ENCODE data around the gene ARSK.
"Not testable (repeated sequence)": the region's sequence is repeated elsewhere in the genome, so short reads cannot be mapped to it uniquely, and the experiment has no call there.

The ARSK gene

DNA sequence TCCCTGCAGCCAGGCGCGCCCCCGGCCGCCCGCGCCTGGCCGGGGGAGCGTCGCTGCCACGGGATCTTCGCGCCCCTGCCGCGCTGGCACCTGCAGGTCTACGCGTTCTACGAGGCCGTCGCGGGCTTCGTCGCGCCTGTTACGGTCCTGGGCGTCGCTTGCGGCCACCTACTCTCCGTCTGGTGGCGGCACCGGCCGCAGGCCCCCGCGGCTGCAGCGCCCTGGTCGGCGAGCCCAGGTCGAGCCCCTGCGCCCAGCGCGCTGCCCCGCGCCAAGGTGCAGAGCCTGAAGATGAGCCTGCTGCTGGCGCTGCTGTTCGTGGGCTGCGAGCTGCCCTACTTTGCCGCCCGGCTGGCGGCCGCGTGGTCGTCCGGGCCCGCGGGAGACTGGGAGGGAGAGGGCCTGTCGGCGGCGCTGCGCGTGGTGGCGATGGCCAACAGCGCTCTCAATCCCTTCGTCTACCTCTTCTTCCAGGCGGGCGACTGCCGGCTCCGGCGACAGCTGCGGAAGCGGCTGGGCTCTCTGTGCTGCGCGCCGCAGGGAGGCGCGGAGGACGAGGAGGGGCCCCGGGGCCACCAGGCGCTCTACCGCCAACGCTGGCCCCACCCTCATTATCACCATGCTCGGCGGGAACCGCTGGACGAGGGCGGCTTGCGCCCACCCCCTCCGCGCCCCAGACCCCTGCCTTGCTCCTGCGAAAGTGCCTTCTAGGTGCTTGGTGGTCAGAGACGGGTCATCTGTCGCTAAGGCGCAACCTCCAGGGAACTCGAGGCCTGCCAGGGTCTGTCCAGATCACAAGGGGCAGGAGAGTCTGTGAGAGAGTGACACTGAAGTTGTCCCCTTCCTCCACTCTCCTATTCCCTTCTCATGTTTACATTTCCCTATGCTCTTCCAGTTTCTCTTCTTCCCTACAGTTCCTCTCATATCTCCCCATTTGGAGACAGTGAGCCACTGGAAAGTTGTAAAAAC is 66.3 kb downstream of the ARSK start:
- DNase-seq (ENCODE audit: low read depth), result no peak

GRCh38 chr5:95621839-95622629 is 67.1 kb downstream of the ARSK start:
- no peak for DNase-seq (ENCODE audit: low read depth)

GRCh38 chr5:95623706-95624105 is 68.8 kb downstream of the ARSK start:
- no peak for DNase-seq (ENCODE audit: low read depth)

DNA sequence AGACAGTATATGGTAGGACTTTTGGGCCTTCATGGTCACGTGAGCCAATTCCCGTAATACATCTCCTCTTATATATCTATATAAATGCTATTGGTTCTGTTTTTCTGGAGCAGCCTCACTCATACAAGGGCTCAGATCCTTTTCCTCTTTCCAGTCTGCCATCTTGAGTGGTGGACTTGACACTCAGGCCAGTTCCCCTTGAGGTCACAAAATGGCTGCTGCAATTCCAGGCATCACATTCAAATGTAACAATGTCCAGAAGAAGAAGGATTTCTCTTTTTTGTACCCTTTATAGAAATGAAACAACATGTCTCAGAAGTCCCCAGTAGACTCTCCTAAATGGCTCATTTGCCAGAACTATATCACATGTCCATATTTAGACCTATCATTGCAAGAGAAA is 69.5 kb downstream of the ARSK start:
- DNase-seq (ENCODE audit: low read depth), result no peak

- no peak for DNase-seq (ENCODE audit: low read depth)
These were observed 71.8 kb downstream of the ARSK start for GRCh38 chr5:95626701-95627100.

- DNase-seq (ENCODE audit: low read depth), result no peak
These were observed 73.3 kb downstream of the ARSK start for GRCh38 chr5:95627971-95628810.

DNA sequence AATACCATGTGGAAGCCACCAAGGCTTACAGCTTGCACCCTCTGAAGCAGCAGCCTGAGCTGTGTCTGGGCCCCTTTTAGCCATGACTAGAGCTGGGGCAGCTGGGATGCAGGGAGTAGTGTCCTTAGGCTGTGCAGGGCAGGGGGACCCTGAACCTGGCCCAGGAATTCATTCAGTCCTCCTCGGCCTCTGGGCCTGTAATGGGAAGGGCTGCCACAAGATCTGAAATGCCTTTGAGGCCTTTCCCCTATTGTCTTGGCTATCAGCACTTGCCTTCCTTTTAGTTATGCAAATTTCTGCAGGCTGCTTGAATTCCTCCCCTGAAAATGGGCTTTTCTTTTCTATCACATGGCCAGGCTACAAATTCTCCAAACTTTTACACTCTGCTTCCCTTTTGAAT is 74.0 kb downstream of the ARSK start:
- no peak for DNase-seq (ENCODE audit: low read depth)

GRCh38 chr5:95630394-95630917 is 75.6 kb downstream of the ARSK start:
- no peak for DNase-seq (ENCODE audit: low read depth)

GRCh38 chr5:95631255-95631958 is 76.5 kb downstream of the ARSK start:
- peak; percentile 69 for DNase-seq (ENCODE audit: low read depth)

DNA sequence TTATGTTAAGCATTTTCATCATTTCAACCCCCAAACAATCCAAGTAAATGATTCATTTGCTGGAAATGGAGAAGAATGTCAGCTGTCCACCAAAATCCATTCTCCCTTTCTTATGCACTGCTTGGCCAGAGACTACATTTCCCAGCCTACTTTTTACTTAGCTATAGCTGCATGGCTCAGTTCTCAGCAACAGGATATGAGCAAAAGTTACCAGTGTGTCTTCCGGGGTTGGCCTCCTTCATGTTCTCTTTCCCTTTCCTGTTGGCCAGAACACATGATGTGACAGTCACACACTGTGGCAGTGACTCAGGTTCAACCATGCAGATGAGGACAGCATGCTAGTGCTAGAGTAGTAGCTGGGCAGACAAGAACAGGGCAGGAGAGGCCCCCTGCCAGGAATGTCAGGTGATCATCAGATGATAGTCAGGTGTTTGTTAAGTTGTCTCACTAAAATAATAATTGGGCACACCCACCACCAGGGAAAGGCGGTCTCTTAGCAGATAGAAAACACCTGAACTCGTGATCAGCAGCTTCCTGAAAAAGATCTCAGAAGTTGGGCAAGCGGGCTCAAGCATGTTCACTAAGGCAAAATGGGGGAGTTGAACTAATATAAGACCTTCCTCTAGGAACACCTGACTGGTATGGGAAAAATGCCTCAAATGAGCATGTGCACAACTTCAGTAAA is 77.2 kb downstream of the ARSK start:
- no peak for DNase-seq (ENCODE audit: low read depth)

- DNase-seq (ENCODE audit: low read depth), result not testable (repeated sequence)
These were observed 78.0 kb downstream of the ARSK start for GRCh38 chr5:95632942-95633341.

GRCh38 chr5:95633671-95634070 is 78.8 kb downstream of the ARSK start:
- no peak for DNase-seq (ENCODE audit: low read depth)

GRCh38 chr5:95634081-95634480 is 79.2 kb downstream of the ARSK start:
- no peak for DNase-seq (ENCODE audit: low read depth)

DNA sequence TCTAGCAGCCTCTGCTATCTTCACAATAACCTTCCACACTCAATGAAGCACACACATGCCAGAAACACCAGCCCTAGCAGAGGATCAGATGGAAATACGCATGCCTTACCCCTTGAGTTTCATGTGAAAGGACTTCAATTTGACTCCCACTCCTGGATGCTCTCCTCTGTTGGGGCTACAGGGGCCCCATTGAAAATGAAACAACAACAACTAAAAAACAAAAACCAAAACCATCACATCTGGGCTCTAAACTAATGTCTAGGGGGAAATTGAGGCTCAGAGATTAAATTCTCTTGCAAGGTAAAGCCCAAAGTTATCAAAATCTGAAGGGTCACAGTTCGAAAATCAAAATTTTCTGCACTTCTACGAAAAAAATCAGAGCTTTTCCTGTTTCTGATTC is 83.7 kb downstream of the ARSK start:
- DNase-seq (ENCODE audit: low read depth), result no peak

DNA sequence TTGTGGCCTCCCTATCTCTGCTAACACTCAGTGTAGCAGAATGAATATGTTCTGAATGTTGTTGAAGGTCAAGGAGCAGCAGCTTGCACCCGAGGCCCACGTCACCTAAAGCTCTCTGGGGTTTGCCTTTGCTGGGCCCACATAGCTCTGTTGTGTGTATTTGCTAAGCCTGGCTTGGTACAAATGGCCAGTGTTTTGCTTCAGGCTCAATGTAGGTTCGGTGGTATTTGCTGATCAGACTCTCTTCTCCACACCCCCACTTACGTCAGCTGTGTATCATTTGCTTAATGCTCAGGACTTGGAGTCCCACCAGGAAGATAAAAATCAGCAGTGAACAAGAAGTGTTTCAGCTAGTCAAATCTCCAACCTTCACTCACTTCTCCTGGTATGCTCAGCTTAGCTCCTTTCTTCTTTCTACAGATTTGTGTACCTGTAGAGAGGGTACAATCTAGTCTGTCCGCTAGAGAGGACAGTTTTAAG is 86.9 kb downstream of the ARSK start:
- peak; percentile 77 for DNase-seq (ENCODE audit: low read depth)

DNA sequence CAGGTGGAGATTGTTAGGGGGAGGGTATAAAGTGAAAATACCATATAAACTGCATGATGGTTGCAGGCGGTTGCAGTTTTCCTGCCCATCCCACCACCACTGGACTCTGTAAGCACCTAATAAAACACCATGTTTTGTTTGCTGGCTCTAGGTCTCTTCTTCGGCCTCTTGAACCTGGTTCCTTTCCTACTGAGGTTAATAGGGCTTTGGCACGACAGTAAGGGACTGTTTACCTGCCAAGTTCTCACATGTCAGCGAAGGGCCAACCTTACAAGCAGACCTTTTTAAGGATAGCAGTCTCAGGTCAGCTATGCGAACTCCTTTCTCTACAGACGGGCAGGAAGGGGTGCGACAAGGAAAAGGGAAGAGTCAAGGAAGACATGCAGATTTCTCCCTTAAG is 88.3 kb downstream of the ARSK start:
- no peak for DNase-seq (ENCODE audit: low read depth)

- no peak for DNase-seq (ENCODE audit: low read depth)
These were observed 89.6 kb downstream of the ARSK start for GRCh38 chr5:95644351-95645042.

- not testable (repeated sequence) for DNase-seq (ENCODE audit: low read depth)
These were observed 91.3 kb downstream of the ARSK start for GRCh38 chr5:95646226-95646568.

DNA sequence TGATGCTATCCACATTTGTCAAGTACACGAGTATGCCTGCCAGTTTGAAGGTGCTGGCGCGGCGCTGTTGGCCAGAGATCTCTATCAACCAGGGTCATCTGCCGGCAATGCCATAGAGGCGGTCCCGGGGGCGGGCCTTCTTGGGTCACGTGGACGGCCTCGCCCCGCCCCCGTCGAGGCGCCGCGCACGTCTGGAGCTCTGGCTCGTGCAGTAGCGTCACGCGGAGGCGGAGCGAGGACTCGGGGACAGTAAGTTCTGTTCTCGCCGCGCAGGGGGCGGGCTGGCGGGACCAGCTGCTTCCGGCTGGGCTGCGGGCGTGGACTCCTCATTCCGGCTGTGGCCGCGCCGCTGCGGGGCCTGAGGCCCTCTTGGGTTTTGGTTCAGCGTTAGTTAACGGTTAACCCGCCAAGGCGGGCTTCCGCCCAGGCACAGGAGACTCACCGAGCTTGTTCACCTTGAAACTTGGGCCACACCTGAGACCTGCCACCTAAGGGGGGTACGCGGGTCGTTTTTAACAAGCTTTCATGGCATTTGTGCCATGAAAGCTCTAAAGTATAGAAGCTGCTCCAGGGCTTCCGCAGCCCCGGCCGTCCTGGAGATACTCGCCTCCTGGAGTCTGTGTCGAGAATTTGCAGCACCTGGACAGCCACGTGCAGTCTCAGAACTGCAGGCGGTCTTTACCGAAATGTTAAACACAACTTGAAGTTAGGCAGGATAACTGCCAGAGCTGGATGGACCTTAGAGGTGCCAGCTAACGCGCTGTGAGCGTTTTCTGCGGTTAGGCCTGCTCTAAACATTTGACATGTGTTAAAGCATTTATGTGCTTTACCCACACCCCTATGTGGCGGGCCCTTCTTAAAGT is 91.9 kb downstream of the ARSK start, which contains the start of gene RFESD:
Gene RFESD (plus strand): TSS at position 209 of the 863 bp plus-strand sequence. CDS start 5,495 bp downstream, outside the sequence.
- DNase-seq (ENCODE audit: low read depth), result peak; percentile 95
